Measurements from ENCODE around the gene SLC44A2.

SLC44A2 gene

DNA sequence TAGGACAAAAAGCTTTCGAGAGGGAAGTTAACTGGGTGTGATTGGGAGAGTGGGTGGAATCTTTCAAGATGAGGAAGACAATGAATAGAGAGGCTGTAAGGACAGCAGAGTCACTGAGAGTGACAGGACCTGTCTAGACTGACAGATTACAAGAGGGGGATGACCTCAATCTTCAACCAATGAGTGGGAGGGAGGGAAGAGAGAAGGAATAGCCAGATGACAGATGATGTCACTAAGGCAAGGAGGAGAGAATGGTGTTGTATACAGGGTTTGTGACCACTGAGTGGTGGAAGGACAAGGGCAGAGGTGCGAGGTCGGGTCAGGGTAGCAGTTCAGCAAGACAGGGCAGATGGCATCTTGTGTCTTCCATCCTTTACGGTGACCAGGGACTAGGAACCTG is 23.0 kb downstream of the SLC44A2 start:
- TF ChIP-seq CTCF (IDR thresholded peaks at IDR 0.05; ENCODE audit: low read depth, low read length), result no peak
- DNase-seq (ENCODE audit: extremely low read depth, low read depth), result no peak

DNA sequence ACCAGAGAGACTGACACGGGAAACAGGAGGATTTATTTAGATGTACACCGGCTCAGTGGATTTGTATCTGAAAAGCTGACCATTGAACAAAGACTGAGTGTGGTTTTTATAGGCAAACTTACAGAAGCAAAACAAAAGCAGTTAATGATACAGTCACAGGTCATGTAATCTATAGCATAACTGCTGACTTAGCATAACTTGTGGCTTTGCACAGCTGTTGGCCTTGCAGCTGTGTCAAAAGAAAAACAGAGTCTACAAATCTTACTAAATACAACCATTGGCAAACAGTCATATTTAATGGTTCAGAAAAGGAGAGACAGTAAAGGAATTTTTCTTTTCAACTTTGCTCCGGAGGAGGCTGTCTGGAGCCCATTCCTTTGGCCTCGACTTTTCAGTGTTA is 26.5 kb downstream of the SLC44A2 start:
- DNase-seq (ENCODE audit: extremely low read depth, low read depth), result no peak

GRCh38 chr19:10653482-10653731 is 28.1 kb downstream of the SLC44A2 start:
- no peak for TF ChIP-seq CTCF (IDR thresholded peaks at IDR 0.05; ENCODE audit: low read depth, low read length)

More for the DNA sequence above, 26.5 kb downstream of the SLC44A2 start:
- TF ChIP-seq CTCF (IDR thresholded peaks at IDR 0.05; ENCODE audit: low read depth, low read length), result no peak

GRCh38 chr19:10653732-10654609 is 28.6 kb downstream of the SLC44A2 start, which contains the start of gene ILF3:
Gene ILF3 (plus strand): TSS chr19:10654346. CDS start chr19:10670606, 16,260 bp downstream.
- TF ChIP-seq CTCF (IDR thresholded peaks at IDR 0.05; ENCODE audit: low read depth, low read length), result no peak

More at GRCh38 chr19:10653482-10653731, 28.1 kb downstream of the SLC44A2 start:
- DNase-seq (ENCODE audit: extremely low read depth, low read depth), result no peak

GRCh38 chr19:10654610-10655456 is 29.5 kb downstream of the SLC44A2 start:
- DNase-seq (ENCODE audit: extremely low read depth, low read depth), result no peak
- no peak for TF ChIP-seq CTCF (IDR thresholded peaks at IDR 0.05; ENCODE audit: low read depth, low read length)

More at GRCh38 chr19:10653732-10654609, 28.6 kb downstream of the SLC44A2 start, which contains the start of gene ILF3:
- peak; percentile 100 for DNase-seq (ENCODE audit: extremely low read depth, low read depth)

GRCh38 chr19:10655457-10656312 is 30.3 kb downstream of the SLC44A2 start:
- DNase-seq (ENCODE audit: extremely low read depth, low read depth), result no peak
- no peak for TF ChIP-seq CTCF (IDR thresholded peaks at IDR 0.05; ENCODE audit: low read depth, low read length)
